Hepatocyte (in vitro differentiated cells): ENCODE results near the gene NFIA.

Source experiments
- CTCF ChIP-seq: fragments of 200-600 bp; sonication (generic); IDR thresholded peaks from 2 replicates; pipeline ENCODE4 v1.5.1; 2016; ENCODE audit warnings: antibody characterized with exemption, mild to moderate bottlenecking; ENCODE audit not compliant: poor library complexity
- EZH2 ChIP-seq: fragments of 200-600 bp; sonication (generic); IDR thresholded peaks from 2 replicates; pipeline ENCODE4 v1.6.1; 2016; ENCODE audit warnings: antibody characterized with exemption, mild to moderate bottlenecking, borderline replicate concordance

- TF ChIP-seq EZH2: no peak
- no peak for TF ChIP-seq CTCF
Measured at GRCh38 chr1:61132176-61132638, 49.8 kb downstream of the NFIA start.
